Stomach (tissue), 9 donors: Measurements from ENCODE around the gene S1PR1. TPM values are rescaled to one million over a fixed set of nuclear protein-coding genes. Genes with fewer than 3 reads are reported as not detected.
A peak's percentile ranks its signal among the peaks of the same experiment; 100 is the strongest.

ENCODE experiments used
- DNase-seq, 2 donors: peaks; one replicate each; pipeline versions ENCODE4 v3.0.0 to v3.0.0-alpha.2; 2013 to 2019
- H3K27ac ChIP-seq, 5 donors: fragments of 200-600 bp in 4 of 5; sonication (generic) in 4 of 5; one replicate each; pipeline ENCODE4 v1.5.1; 2013 to 2019; ENCODE audit warnings: mild to moderate bottlenecking in 1 of 5, moderate library complexity in 1 of 5
- H3K27me3 ChIP-seq, 3 donors: fragments of 200-600 bp; sonication (generic); one replicate each; pipeline ENCODE4 v1.5.1; 2017 to 2019; ENCODE audit warnings: mixed run types in 1 of 3
- H3K36me3 ChIP-seq, 4 donors: fragments of 200-600 bp; sonication (generic); 1 replicate in 3 of 4; 2 replicates in 1 of 4; pipeline ENCODE4 v1.5.1; 2016 to 2019
- H3K4me1 ChIP-seq, 4 donors: fragments of 200-600 bp; sonication (generic); one replicate each; pipeline ENCODE4 v1.5.1; 2016 to 2019
- H3K4me3 ChIP-seq, 4 donors: fragments of 200-600 bp; sonication (generic) in 3 of 4; one replicate each; pipeline ENCODE4 v1.5.1; 2016 to 2019; ENCODE audit warnings: mild to moderate bottlenecking in 1 of 4
- H3K9me3 ChIP-seq, 4 donors: fragments of 200-600 bp; sonication (generic); one replicate each; pipeline ENCODE4 v1.5.1; 2016 to 2019
- EP300 ChIP-seq: sonication (generic); formaldehyde crosslinking; IDR thresholded peaks from one replicate; pipeline ENCODE4 v1.6.1; 2017; ENCODE audit warnings: antibody characterized with exemption
- POLR2A ChIP-seq, 4 donors: fragments of 450-650 bp; IDR thresholded peaks; one replicate each; pipeline ENCODE4 v1.6.1; 2016; ENCODE audit warnings: antibody characterized with exemption in 4 of 4, control low read depth in 2 of 4, mild to moderate bottlenecking in 1 of 4, moderate library complexity in 1 of 4
- POLR2AphosphoS5 ChIP-seq, 3 donors: sonication (generic); formaldehyde crosslinking; IDR thresholded peaks; one replicate each; pipeline ENCODE4 v1.6.1; 2016; ENCODE audit warnings: antibody characterized with exemption in 3 of 3
- WGBS, 5 donors: extraction: QIAGEN DNeasy Blood & Tissue Kit in 3 of 5; methylation state at CpG; one replicate each; pipeline versions ENCODE4 v1.1.5 to v1.1.7; 2013 to 2018; 5-methylcytosine and 5-hydroxymethylcytosine counted together
- intact Hi-C: fragments of 100-400 bp; cut with DNase I; formaldehyde crosslinking; loops from one replicate; pipeline ENCODE4 v1.15.1; 2023; ENCODE audit warnings: low total_unique reads
- polyA plus RNA-seq, 3 donors: library from polyadenylated mRNA; stranded (reverse); fragments of 200-250 nt; gene quantifications; one replicate each; pipeline ENCODE4 v1.2.3, GENCODE V29; 2013
- total RNA-seq, 5 donors: library from RNA; depleted of rRNA; stranded (reverse); fragments of >200 nt; gene quantifications; one replicate each; pipeline versions ENCODE4 v1.1.0 to v1.2.3, GENCODE V29; 2014 to 2016
- TF ChIP-seq, protein P1 (sequence below), 7 experiments: fragments of 450-650 bp in 4 of 7; fragments of 200-600 bp in 3 of 7; sonication (generic) in 3 of 7; IDR thresholded peaks; one replicate each; pipeline ENCODE4 v1.5.1; 2016 to 2019; ENCODE audit warnings: antibody characterized with exemption in 7 of 7, control low read depth in 2 of 7, mild to moderate bottlenecking in 1 of 7
- donor health status: healthy with polysubstance abuse.
- donor health status: Bipolar disorder and iron deficiency.
- donor health status: healthy.

Gene S1PR1
- total and polyA plus RNA-seq, 8 donors, result 3.7 to 54.0 (median 10.0) TPM

DNA sequence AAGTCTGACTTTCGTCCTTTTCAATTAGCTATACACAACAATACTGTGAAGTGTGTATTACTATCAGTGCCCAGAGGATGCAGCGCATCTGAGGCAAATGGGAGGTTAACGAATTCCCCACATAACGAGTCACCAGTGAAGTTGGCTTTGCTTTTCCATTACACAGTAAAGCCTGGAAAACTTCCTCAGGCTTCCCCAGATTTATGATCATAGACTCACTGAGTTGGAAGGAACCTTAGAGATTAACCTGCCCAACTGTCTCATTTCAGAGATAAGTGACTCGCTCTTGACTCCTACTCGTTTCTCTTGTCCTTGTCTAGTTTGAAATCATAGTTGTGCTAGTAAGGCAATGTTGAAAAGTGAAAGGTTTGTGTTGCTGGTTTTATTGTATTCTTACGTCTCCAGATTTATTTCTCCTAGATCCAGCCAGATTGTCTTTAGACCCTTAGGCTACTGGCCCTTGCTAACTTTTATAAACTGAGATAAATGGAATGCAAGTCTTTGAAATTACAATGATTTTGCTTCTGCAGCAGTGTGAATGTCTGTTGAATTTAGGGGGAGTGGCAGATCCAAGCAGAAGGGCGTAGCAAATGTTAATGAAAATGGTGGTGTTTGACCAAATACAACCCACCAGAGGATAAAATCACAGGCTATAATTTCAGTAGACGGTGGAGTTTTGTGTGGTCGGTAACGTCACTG, 17.3 kb downstream of the S1PR1 start:
- TF ChIP-seq, protein P1, sequence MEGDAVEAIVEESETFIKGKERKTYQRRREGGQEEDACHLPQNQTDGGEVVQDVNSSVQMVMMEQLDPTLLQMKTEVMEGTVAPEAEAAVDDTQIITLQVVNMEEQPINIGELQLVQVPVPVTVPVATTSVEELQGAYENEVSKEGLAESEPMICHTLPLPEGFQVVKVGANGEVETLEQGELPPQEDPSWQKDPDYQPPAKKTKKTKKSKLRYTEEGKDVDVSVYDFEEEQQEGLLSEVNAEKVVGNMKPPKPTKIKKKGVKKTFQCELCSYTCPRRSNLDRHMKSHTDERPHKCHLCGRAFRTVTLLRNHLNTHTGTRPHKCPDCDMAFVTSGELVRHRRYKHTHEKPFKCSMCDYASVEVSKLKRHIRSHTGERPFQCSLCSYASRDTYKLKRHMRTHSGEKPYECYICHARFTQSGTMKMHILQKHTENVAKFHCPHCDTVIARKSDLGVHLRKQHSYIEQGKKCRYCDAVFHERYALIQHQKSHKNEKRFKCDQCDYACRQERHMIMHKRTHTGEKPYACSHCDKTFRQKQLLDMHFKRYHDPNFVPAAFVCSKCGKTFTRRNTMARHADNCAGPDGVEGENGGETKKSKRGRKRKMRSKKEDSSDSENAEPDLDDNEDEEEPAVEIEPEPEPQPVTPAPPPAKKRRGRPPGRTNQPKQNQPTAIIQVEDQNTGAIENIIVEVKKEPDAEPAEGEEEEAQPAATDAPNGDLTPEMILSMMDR (IDR thresholded peaks at IDR 0.05), result no peak
- TF ChIP-seq POLR2AphosphoS5 (IDR thresholded peaks at IDR 0.05) (no peak), POLR2A (IDR thresholded peaks at IDR 0.05) (no peak), EP300 (no peak)
- 82 to 90% (median 88%) methylated on average over 11 of the region's 11 CpGs for WGBS, 5 donors
- Histone ChIP-seq H3K27me3 (no peaks in the 10 kb centered on the region), H3K9me3 (no peaks in the 10 kb centered on the region), H3K4me3 (no peak overlapping the region), H3K27ac (no peak overlapping the region), H3K4me1 (peaks cover 0 to 16% (median 7%) of the 10 kb centered on the region in 4 donors), H3K36me3 (no peaks in the 10 kb centered on the region)
- intact Hi-C loops, result no loop called here
- DNase-seq, result peak in 1 of 2 donors; percentile 34

DNA sequence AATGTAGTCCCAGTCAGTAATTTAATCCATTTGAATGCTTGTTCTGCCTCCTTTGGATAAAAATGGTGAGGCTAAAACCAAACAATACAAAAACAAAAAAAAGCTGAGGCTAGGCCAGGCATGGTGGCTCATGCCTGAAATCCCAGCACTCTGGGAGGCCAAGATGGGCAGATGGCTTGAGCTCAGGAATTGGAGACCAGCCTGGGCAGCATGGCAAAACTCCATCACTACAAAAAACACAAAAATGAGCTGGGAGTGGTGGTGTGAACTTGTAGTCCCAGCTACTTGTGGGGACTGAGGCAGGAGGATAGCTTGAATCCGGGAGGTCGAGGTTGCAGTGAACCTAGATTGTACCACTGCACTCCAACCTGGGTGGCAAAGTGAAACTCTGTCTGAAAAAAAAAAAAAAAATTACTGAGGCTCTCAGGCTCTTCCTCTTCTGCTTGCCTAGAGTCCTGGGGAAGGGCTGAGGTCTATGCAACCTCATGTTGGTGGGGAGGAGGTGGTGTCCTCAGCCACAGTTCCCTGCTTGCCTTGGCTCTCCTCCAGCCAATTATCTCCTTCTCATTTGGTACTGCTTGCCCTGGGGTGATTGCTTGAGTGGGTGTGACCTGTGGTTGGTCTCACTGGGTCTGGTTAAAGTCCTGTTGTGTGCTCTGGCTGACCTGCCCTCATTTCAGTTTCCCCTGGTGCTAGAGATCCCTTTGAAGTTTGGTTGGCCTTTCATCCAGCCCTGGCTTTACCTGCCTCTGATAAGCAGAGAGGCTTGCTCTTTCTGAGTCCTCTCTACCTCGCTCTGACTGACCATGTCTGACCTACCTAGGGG, 20.9 kb downstream of the S1PR1 start:
- Histone ChIP-seq H3K36me3 (no peaks in the 10 kb centered on the region), H3K4me3 (no peak overlapping the region), H3K9me3 (no peaks in the 10 kb centered on the region), H3K27ac (peak overlapping the region in 1 of 5 donors; percentile 40), H3K4me1 (peaks cover 0 to 41% (median 8%) of the 10 kb centered on the region in 4 donors), H3K27me3 (no peaks in the 10 kb centered on the region)
- intact Hi-C loops, result no loop called here
- WGBS, 5 donors, result 38 to 57% (median 54%) methylated on average over 3 of the region's 3 CpGs
- DNase-seq, result peak in 1 of 2 donors; percentile 61
- TF ChIP-seq, protein P1 (IDR thresholded peaks at IDR 0.05), result no peak
- TF ChIP-seq POLR2A (IDR thresholded peaks at IDR 0.05) (no peak), POLR2AphosphoS5 (IDR thresholded peaks at IDR 0.05) (peak in 2 of 3 donors; percentile 18 to 50)

DNA sequence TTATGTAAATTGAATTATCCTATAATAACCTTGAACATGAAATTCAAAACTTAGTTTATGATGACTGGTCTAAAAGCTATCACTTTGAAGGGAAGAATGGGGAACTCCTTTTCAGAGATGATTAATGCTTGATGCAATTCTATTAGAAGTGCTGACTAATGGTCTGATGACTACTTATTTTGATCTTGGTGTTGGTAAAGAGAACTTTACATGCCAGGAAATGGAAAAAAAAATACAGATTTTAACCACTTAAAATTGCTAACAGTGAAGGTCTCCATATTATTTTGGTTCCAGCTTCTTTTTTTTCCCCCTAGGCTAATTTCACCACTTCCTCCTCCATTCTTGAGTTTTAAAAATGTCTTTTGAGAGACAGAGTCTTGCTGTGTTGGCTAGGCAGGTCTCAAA, 22.9 kb downstream of the S1PR1 start:
- TF ChIP-seq, protein P1 (IDR thresholded peaks at IDR 0.05), result no peak
- no peak for TF ChIP-seq POLR2AphosphoS5 (IDR thresholded peaks at IDR 0.05)
- TF ChIP-seq POLR2A (IDR thresholded peaks at IDR 0.05), result no peak
- no peak for TF ChIP-seq EP300
- intact Hi-C loops, result no loop called here
- peak overlapping the region in 2 of 5 donors; percentile 23 to 45 for H3K27ac ChIP-seq
- H3K9me3 ChIP-seq, result no peaks in the 10 kb centered on the region
- H3K36me3 ChIP-seq, result no peaks in the 10 kb centered on the region
- peaks cover 0 to 46% (median 10%) of the 10 kb centered on the region in 4 donors for H3K4me1 ChIP-seq
- no peak overlapping the region for H3K4me3 ChIP-seq
- DNase-seq, result no peak
- no peaks in the 10 kb centered on the region for H3K27me3 ChIP-seq

DNA sequence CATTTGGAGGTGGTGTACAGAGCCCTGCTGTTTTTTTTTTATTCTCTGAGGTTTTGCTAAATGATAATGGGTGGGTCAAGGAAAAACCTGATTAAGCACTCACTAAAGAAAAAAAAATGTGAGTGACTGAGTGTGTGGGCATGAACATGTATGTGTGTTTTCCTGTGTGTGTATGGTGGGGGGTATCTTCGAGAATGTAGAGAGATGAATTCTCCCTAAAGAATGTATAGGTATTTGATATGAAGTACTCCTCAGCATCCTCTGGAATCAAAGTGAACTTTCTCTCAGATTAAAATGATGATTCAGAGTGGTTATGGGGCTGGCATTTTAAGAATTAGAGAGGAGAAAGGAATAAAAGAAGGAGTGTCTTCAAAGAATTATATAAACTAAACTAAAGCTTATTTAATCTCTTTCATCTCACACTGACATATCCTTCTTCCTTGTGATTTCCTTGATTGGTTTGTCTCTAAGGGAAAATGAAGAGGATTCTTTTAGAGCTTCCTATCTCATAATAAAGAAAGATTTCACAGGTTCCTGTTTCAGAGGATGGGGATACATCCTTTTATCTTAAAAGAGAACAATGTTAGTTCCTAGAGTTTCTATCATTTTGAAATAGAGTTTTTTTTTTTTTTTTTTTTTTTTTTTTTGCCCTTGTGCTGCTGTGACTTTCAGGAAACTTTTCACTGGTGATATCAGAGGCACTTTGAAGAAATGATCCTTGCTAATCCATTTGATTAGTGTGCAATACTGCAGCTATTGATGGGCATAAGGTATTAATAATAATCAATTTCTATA, 23.9 kb downstream of the S1PR1 start:
- Histone ChIP-seq H3K4me1 (peaks cover 0 to 46% (median 10%) of the 10 kb centered on the region in 4 donors), H3K27me3 (no peaks in the 10 kb centered on the region), H3K4me3 (no peak overlapping the region), H3K36me3 (no peaks in the 10 kb centered on the region), H3K9me3 (no peaks in the 10 kb centered on the region), H3K27ac (no peak overlapping the region)
- no peak for TF ChIP-seq POLR2A (IDR thresholded peaks at IDR 0.05)
- TF ChIP-seq POLR2AphosphoS5 (IDR thresholded peaks at IDR 0.05), result no peak
- TF ChIP-seq, protein P1 (IDR thresholded peaks at IDR 0.05), result no peak
- TF ChIP-seq EP300, result no peak
- 65 to 80% (median 74%) methylated on average over 1 of the region's 1 CpG for WGBS, 5 donors
- DNase-seq, result no peak
- intact Hi-C loops, result no loop called here
